SK-N-MC (cell line): Measurements from ENCODE around the gene RBM20.

Experiments used
- EZH2 ChIP-seq: fragments of 200-600 bp; sonication (generic); IDR thresholded peaks from one replicate; pipeline ENCODE4 v1.6.1; 2017; ENCODE audit warnings: antibody characterized with exemption
- FOXP2 ChIP-seq: optimal IDR thresholded peaks from 2 replicates; pipeline ENCODE3; 2011; ENCODE audit warnings: mild to moderate bottlenecking, moderate library complexity; ENCODE audit not compliant: insufficient read depth; ENCODE audit errors: extremely low read length, control extremely low read depth
- POLR2AphosphoS5 ChIP-seq: IDR thresholded peaks from 2 replicates; pipeline ENCODE4 v1.6.1; 2012; ENCODE audit warnings: mild to moderate bottlenecking, low read depth, low read length, borderline replicate concordance

GRCh38 chr10:110872145-110872983, 228.2 kb downstream of the RBM20 start:
- TF ChIP-seq EZH2 (no peak), POLR2AphosphoS5 (no peak; the same call in 1 of the 2 replicates), FOXP2 (no peak)
